HG03159 (cell line): ENCODE data around the gene WWC2.
"Not testable (repeated sequence)": the region's sequence is repeated elsewhere in the genome, so short reads cannot be mapped to it uniquely, and the experiment has no call there.

ENCODE experiments used
- ATAC-seq: cut with Tn5 transposase; IDR thresholded peaks from one replicate; pipeline ENCODE4 v1.9.1; 2021; ENCODE audit warnings: mild to moderate bottlenecking, moderate library complexity; ENCODE audit not compliant: unreplicated experiment

Gene WWC2

DNA sequence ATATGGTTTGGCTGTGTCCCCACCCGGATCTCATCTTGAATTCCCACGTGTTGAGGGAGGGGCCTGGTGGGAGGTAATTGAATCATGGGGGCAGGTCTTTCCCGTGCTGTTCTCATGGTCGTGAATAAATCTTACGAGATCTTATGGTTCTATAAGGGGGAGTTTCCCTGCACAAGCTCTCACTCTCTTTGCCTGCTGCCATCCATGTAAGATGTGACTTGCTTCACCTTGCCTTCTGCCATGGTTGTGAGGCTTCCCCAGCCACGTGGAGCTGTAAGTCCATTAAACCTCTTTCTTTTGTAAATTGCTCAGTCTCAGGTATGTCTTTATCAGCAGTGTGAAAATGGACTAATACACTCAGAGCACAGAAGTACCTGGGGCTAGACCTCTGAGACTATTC, 227.3 kb downstream of the WWC2 start:
- not testable (repeated sequence) for ATAC-seq

GRCh38 chr4:183326853-183327252, 227.8 kb downstream of the WWC2 start:
- no peak for ATAC-seq

- no peak for ATAC-seq
These were observed 228.8 kb downstream of the WWC2 start for GRCh38 chr4:183327827-183328226.

- ATAC-seq, result no peak
These were observed 229.8 kb downstream of the WWC2 start for GRCh38 chr4:183328832-183329231.

GRCh38 chr4:183329244-183329643, 230.2 kb downstream of the WWC2 start:
- ATAC-seq, result no peak

- ATAC-seq, result no peak
These were observed 231.1 kb downstream of the WWC2 start for GRCh38 chr4:183329954-183330742.

GRCh38 chr4:183330841-183331240, 231.8 kb downstream of the WWC2 start:
- no peak for ATAC-seq

GRCh38 chr4:183332447-183332846, 233.4 kb downstream of the WWC2 start:
- no peak for ATAC-seq

- ATAC-seq, result no peak
These were observed 234.1 kb downstream of the WWC2 start for GRCh38 chr4:183333202-183333601.

- ATAC-seq, result no peak
These were observed 234.9 kb downstream of the WWC2 start for GRCh38 chr4:183333983-183334382.

GRCh38 chr4:183335369-183335940, 236.4 kb downstream of the WWC2 start:
- ATAC-seq, result no peak

DNA sequence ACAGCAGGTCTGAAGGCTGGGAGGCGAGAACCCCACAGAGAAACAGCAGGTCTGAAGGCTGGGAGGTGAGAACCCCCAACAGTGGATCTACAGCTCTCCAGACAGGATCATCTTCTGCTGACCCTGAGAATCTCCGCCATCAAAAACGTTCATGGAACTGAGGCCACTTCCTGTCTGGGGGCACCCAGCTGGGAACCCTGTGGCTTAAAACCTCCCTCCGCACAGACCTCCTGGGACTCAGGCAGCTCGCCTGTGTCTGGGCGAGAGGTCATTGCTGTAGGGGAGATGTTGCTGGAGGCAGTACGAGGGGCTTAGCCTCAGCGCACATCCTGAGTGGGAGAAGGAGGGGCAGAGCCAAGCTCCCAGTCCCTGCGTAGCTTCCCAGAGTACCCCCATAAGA, 238.3 kb downstream of the WWC2 start:
- ATAC-seq, result no peak

- no peak for ATAC-seq
These were observed 238.8 kb downstream of the WWC2 start for GRCh38 chr4:183337833-183338232.

DNA sequence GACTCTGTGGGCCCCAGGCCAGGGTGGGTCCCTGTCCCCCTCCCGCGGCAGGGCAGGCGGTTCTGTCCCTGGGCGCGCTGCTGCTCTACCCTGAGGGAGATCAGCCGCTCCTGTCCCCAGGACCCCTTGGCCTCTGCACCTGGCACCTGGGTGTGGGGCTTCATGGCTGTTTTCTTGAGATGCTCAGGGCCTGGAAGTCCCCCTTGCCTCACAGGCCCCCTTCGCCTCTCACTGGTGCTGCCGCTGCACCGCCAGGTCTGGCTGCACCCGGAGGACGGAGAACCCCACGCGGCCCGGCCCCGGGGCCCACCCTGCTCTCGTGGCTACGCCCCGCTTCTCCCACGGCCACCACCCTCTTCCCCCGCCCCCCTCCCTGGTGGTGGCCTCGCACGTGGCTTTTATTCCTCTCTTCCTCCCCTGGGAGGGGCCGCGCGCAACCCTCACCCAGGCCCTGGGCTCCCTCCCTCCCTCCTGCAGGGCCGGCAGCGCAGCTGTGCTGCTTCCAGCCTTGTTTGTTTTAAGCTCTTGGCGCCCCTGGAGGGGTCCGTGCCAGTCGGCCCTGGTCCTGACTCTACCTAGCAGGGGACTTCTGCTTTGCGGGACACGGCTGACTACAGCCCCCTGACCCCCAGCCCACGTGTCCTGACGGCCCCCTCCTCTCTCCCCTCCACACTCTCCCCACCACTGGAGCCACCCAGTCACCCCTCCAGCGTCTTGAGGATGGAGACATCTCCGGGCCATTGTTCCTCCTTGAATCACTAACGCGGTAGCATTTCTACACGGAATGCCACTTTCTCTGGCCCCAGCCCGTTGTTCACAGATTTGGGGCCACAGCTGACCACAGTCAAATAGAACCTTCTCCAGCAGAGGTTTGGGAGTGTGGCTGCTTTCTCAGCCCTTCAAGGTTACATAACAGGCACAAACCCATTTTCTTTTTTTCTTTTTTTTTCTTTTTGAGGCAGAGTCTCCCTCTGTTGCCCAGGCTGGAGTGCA, 243.8 kb downstream of the WWC2 start:
- ATAC-seq, result no peak

DNA sequence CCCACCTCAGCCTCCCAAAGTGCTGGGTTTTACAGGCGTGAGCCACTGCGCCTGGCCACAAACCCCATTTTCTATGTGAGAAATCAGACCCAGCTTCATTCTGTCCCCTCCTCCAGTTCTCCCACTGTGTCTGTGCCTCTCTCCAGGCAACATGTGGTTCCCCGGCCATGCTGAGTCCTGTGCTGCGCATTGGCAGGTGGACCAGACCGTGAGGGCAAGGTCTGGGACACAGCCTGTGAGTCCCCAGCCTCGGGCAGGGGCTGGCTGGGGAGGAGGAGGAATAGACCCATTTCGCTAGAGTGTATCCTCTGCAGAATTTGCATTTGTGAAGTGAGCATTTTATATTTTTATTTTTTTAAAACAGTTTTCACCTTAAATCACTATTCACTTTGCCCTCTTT, 244.7 kb downstream of the WWC2 start:
- ATAC-seq, result no peak

GRCh38 chr4:183344523-183345255, 245.6 kb downstream of the WWC2 start:
- ATAC-seq, result no peak

DNA sequence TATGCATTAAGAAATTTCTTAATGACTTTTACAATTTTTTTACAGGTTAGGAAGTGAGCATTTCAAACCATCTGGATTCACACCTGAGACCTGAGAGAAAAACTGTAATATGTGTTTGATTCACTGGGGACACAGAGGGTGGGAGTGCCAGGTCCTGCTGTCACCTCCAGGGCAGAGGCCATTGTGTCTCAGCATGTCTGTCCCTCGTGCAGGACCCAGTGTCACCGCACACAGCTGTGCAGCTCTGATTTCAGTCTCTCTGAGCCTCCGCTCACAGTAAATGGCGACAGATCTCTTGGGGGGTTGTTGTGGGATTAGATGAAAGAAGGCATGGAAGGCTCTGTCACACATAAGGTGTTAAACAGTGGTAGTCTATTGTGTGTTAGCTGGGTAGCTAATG, 246.2 kb downstream of the WWC2 start:
- no peak for ATAC-seq

DNA sequence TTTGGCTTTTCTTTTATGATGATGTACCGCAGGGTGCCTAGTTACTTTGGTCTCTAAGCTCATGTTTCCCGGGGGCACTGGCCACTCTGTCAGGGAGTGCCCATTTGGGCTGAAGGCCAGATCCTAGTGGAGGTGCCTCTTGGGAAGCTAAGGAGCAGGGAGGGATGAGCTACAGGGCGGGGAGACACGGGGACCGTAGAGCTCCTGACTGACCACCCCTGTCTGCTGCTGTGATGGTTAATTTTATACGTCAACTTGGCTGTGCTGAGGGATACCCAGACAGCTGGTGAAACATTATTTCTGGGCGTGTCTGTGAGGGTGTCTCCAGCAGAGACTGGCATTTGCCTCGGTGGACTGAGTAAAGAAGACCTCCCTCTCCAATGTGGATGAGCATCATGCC, 248.1 kb downstream of the WWC2 start:
- no peak for ATAC-seq

DNA sequence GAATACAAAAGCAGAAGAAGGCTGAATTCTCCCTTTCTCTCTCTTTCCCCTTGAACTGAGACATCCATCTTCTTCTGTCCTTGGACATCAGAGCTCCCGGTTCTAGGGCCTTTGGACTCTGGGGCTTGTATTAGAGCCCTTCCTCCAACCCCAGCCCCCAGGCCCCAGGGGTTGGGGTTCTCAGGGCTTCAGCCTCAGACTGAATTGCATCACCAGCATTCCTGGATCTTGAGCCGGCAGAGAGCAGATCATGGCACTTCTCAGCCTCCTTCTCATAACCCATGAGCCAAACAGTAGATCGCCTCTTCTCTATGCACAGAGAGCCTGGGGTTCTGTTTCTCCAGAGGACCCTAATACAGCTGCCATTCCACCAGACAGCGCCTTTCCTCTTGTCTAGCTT, 248.5 kb downstream of the WWC2 start:
- no peak for ATAC-seq

DNA sequence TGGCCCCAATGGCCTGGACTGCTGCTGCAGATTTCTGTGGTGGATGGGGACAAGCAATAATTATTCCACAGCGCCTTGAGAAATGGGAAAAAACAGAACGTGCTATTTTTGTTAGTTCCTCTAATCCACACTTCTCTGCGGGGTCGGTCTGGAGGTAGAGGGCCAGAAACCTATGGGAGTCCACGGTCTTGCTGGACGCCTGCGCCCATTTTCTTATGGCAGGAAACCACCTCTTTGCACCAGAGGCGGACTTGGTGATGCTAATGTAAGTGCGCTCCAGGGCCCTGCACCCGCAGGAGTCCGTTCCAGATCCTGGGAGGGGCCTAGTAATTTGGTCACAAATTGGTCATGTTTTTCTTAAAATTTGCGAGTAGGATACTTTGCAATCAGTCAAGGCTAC, 249.1 kb downstream of the WWC2 start:
- no peak for ATAC-seq
